Stimulated activated CD4-positive, alpha-beta T cell treated with anti-CD3 and anti-CD28 coated beads, Interleukin-2, amount 100 ng/mL, for 24 hours (primary cell): Measurements from ENCODE around the gene SERPINA7.
"Not testable (repeated sequence)": the region's sequence is repeated elsewhere in the genome, so short reads cannot be mapped to it uniquely, and the experiment has no call there.

Experiments used
- DNase-seq, 2 donors: peaks; one replicate each; pipeline ENCODE4 v3.0.0-alpha.2; 2020

SERPINA7 gene, protein sequence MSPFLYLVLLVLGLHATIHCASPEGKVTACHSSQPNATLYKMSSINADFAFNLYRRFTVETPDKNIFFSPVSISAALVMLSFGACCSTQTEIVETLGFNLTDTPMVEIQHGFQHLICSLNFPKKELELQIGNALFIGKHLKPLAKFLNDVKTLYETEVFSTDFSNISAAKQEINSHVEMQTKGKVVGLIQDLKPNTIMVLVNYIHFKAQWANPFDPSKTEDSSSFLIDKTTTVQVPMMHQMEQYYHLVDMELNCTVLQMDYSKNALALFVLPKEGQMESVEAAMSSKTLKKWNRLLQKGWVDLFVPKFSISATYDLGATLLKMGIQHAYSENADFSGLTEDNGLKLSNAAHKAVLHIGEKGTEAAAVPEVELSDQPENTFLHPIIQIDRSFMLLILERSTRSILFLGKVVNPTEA

GRCh38 chrX:106038625-106039024, at the start of gene SERPINA7:
Gene SERPINA7 (minus strand): TSS chrX:106038727. CDS start chrX:106037058, 1,669 bp downstream.
- DNase-seq = no peak

GRCh38 chrX:106069048-106069447, 30.5 kb upstream of the SERPINA7 start:
- DNase-seq = no peak

DNA sequence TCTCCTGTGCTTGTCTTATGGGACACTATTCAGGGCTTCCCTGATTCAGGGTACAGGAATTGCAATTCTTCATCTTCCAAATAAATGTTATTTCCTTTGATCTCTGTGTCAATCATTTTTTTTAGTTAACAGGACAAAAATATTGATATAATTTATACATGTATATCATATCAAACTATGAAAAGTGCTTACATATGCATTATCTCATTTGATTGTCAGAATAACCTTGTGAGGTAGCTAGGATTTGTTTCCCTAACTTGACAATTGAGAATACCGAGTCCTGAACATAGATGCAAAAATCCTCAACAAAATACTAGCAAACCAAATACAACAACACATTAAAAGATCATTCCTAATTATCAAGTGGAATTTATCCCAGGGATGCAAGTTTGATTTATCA, 11.5 kb upstream of the SERPINA7 start:
- no peak for DNase-seq

DNA sequence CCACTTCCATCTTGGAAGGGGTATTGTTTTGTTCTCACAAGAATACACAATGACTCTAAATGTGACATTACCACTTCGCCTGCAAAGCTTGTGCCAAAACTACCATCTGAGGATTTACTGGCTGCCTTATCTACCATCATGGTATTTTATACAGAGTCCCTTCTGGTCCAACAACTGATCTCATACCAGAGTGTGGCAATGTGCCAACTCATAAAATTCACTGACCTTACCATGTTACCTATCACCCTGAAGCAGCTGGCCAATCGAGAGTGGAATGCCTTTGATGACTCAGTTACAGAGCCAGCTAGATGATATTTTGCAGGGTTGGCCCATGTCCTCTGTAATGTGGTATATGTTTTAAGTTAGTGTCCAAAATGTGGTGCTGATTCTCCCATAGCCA, 3.8 kb upstream of the SERPINA7 start:
- no peak for DNase-seq

GRCh38 chrX:106040861-106041260, 2.3 kb upstream of the SERPINA7 start:
- DNase-seq = no peak

GRCh38 chrX:106039920-106040319, 1.4 kb upstream of the SERPINA7 start:
- DNase-seq = no peak

GRCh38 chrX:106037835-106038473, 573 bp downstream of the SERPINA7 start:
- no peak for DNase-seq

DNA sequence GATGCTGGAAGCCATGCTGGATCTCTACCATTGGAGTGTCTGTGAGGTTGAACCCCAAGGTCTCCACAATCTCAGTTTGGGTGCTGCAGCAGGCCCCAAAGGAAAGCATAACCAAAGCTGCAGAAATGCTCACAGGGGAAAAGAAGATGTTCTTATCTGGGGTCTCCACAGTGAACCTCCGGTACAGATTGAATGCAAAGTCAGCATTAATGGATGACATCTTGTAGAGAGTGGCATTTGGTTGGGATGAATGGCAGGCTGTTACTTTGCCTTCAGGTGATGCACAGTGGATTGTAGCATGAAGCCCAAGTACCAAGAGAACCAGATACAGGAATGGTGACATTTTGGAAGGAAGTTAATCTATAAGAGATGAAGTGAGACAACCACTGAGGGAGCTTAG, 1.8 kb downstream of the SERPINA7 start:
- no peak for DNase-seq

DNA sequence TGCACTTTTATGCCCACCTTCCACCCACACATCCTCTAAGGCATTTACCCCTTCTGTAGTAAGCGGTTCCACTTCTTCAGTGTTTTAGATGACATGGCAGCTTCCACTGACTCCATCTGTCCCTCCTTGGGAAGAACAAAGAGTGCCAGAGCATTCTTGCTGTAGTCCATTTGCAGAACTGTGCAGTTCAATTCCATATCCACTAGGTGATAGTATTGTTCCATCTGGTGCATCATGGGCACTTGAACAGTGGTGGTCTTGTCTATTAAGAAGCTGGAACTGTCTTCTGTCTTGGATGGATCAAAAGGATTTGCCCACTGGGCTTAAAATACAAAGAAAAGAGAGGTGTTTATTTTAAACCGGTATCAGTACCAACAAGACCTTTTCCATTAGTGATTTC, 3.5 kb downstream of the SERPINA7 start:
- DNase-seq = no peak

DNA sequence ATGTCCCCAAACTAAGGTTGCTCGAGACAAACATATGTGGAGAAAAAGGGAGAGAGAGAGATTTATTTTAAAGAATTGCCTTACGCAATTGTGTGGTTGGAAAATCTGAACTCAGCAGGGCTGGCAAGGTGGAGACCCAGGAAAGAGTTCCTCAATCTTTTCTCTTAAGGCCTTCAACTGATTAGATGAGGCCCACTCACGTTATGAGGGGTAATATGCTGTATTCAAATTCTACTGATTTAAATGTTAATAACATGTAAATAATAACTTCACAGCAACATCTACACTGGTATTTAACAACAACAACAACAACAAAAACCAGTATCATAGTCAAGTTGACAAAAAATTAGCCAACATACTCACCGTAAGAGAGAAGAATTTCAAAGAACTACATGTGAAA, 14.6 kb downstream of the SERPINA7 start:
- no peak for DNase-seq

- DNase-seq = no peak
Observed at GRCh38 chrX:106022238-106022637, 16.3 kb downstream of the SERPINA7 start.

- no peak for DNase-seq
Observed at GRCh38 chrX:106014119-106014775, 24.3 kb downstream of the SERPINA7 start.

DNA sequence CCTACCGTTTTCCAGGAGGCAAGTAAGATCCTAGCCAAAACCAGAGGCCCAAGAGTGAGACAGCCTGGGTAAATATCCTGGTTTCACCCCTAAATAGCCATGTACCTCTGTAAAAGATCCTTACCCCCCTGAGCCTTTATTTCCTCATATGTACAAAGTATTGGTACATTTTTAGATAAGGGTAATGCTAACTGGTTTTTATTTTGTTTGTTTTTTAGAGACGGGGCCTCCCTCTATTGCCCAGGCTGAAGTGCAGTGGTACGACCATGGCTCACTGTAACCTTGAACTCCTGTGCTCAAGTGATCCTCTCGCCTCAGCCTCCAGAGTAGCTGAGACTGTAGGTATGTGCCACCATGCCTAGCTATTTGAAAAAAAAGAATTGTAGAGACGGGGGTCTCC, 29.4 kb downstream of the SERPINA7 start:
- DNase-seq = no peak

GRCh38 chrX:106007815-106008214, 30.7 kb downstream of the SERPINA7 start:
- no peak for DNase-seq

DNA sequence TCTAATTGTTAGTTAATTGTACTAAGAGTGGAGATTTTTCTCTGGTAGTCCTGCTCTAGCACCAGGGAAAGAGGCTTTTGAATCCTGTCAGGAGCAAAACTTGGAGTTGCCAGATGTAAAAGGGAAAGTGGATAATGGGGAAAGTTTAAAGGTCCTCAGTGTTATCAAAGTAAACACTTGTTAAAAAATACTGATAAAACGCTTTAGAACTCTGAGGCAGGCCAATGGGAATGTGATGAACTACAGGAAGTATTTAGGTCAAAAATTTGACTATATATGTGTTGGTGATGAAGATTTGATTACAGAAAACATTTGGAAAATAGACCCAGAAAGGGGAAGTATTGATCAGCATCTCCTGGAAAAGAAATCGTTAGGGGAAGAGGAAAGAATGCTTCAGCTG, 32.8 kb downstream of the SERPINA7 start:
- no peak for DNase-seq

DNA sequence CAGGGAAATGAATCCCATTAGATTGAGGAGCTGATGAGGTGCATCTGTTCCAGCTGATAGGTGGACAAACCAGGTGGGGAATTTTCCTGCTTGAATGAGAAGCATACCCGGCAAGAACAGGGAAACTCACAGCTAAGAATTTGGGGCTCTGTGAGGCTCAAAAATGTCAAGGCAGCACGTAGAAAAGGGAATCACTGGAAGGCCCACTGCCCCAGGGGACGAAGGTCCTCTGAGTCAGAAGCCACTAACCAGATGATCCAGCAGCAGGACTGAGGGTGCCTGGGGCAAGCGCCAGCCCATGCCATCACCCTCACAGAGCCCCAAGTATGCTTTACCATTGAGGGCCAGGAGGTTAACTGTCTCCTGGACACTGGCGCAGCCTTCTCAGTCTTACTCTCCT, 37.9 kb downstream of the SERPINA7 start:
- not testable (repeated sequence) for DNase-seq

- no peak for DNase-seq
Observed at GRCh38 chrX:106000203-106000602, 38.3 kb downstream of the SERPINA7 start.

DNA sequence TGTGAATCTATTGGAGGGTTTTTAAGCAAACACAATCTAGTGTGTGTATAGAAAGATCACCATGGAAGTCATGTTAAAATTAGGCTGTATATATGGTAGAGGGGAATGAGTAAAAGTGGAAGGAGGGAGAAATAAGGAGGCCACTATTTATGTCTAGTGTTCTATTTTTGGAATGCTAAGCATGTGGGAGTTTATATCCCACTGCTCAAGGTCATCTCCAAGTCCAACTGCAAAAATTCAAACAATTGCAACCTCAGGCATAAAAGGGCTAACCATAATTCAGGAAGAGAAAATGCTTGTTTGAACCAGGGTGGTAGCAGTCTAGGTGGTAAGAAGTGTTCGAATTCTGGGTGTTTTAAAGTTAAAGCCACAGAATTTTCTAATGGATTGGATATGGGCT, 39.2 kb downstream of the SERPINA7 start:
- no peak for DNase-seq

DNA sequence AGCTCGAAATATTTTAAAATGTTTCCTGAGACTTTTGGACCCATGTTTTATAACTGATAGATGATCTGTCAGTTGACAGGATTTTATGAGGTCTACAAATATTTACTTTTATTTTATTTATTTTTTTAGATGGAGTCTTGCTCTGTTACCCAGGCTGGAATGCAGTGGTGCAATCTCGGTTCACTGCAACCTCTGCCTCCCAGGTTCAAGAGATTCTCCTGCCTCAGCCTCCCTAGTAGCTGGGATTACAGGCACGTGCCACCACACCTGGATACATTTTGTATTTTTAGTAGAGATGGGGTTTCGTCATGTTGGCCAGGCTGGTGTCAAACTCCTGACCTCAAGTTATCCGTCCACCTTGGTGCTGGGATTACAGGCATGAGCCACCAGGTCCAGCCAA, 50.0 kb downstream of the SERPINA7 start:
- DNase-seq = not testable (repeated sequence)
